Activated CD4-positive, alpha-beta T cell treated with anti-CD3 and anti-CD28 coated beads, Interleukin-2, amount 50 U/mL, for 24 hours (primary cell): ENCODE data around the gene PAM.
A peak's percentile ranks its signal among the peaks of the same experiment; 100 is the strongest.

ENCODE experiments used
- DNase-seq, 2 donors: peaks; one replicate each; pipeline ENCODE4 v3.0.0-alpha.2; 2020; ENCODE audit warnings: low read depth in 1 of 2, low spot score in 1 of 2

Gene PAM

DNA sequence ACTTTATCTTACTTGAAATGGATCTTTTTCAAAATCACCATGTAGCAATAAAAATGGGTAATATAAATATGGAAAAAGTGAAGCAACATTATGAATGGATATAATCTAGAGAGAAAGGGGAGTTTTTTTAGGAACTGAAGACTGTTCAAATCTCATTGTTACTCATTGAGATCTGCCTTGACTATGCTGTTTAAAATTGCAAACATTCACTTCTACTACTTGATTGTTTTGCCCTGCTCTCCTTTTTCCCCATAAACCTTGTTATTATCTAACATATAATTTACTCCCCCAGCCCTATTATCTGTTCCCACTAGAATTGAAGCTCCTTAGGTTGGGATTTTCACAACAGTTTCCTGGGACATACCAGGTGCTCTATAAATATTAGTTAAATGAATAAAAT lies 22.0 kb downstream of the PAM start:
- no peak for DNase-seq

DNA sequence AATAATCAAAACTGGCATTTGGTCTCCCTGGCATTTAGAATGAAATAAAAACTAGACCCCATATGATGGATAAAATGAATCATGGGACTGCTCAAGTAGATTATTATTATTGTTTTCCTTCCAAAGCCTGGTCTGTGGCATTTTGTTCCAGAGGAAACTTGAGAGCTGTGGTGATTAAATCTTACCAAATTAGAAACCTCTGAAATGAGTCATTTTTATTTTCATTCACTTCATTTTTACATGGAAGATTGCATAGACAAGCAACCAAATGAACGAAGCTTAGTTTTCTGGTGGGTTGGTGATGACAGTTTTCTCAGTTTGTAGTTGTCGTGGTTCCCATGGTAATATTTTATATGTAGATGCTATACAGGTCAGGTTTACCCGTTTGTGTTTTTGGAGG lies 23.4 kb downstream of the PAM start:
- peak in 1 of 2 donors; percentile 33 for DNase-seq

DNA sequence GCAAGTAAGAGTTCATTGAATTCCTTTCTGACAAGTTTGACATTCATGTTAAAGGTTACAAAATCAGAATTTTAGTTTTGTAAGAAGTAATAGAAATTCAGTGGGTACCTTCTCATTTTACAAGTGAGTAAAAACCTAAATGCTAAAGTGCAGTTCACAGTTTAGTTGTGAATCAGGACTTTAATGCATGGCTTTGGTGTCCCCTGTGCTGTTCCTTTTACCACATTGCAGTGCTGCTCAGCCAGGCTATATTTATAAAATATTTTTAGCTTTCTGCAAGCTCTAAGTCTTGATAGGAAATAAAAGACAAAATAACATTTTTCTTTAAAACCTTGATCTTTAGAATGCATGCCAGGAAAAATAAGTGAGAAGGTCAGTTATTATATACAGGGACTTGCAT lies 26.3 kb downstream of the PAM start:
- no peak for DNase-seq

DNA sequence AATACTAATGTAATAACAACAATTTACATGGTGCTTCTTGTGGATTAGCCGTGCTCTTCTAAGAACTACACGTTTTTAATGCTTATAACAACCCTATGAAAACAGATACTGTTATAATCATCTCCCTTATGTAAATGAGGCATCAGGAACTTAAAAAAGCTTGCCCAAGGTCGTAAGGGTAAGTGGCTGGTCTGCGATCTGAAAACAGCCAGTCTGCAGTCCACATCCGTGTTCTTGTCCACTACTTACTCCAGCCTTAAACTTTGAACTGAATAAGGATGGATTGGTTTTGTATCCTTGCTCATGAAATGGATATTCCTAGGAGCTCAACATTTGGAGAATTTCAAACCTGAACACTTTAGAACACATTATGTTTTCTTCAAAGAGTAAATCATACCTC lies 26.7 kb downstream of the PAM start:
- no peak for DNase-seq

DNA sequence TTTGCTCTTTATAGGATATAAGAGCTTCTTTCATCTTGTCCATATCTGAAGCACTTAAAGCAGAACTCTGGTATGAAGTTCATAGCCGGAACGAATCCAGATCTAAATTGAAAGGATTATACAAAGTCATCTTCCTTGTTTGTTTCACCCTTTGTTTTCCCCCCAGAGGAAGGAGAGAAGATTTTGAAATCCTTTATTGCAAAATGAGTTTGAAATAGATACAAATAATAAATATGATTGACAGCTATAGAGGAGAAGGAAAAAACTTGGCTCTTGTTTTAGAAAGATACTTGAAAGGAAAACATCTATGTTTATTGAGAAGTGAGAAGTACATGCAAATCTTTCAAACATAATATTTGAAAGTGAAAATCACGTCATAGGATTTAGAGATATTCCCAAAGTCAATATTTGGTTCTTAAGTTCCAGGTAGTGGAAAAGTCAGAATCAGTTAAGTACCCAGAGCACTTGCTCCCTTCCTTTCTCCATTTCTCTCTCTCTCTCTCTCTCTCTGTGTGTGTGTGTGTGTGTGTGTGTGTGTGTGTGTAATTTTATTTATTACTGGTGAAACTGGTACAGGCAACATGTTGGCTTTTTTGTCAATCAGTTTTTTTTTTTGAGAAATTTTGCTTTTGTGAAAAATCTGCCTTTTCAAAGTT lies 27.2 kb downstream of the PAM start:
- DNase-seq, result no peak

DNA sequence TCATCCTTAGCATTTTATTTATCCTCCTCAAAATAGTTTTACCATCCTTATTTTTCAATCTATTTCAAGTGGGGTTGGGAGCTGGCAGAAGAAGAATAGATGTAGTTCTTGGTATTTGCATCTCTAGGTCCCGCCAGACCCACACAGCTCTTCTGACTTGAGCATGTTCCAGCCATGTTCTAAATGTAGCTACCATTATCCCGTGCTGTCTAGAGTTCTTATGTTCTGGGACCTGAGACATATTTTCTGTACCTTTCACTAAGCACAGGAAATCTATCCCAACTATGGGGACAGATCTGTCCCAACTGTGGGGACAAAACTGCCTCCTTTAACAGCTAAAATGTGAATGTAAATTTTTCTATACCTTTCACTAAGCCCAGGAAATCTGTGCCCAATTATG lies 32.0 kb downstream of the PAM start:
- no peak for DNase-seq

DNA sequence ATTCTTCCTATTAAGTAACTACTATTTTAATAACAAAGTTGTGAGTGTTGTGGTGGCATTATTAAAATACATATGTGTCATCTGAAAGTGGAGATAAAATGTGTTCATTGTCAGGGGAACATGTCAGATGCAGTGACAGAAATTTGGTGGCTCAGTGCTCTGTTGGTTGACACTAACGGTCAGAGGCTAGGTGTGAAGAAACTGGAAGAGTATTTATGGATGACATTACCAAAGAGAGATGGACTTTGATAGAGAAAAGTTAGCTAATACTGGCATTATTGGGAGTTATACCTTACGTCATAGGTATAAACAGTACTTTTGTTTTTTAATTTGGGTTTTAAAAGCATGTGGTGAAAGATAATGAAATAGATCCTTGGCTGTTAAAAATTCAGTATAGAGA lies 33.7 kb downstream of the PAM start:
- no peak for DNase-seq

DNA sequence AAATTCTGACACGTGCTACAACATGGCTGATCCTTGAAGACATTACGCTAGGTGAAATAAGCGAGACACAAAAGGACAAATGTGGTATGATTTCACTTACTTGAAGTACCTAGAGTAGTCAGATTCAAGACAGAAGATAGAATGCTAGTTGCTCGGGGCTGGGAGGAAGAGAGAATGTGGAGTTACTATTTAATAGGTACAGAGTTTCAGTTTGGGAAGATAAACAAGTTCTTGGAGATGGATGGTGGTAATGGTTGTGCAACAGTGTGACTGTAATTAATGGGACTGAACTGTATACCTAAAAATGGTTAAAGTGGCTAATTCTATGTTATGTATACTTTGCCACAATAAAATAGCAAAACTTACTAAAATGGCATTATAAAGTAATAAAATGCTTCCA lies 34.4 kb downstream of the PAM start:
- DNase-seq, result no peak

DNA sequence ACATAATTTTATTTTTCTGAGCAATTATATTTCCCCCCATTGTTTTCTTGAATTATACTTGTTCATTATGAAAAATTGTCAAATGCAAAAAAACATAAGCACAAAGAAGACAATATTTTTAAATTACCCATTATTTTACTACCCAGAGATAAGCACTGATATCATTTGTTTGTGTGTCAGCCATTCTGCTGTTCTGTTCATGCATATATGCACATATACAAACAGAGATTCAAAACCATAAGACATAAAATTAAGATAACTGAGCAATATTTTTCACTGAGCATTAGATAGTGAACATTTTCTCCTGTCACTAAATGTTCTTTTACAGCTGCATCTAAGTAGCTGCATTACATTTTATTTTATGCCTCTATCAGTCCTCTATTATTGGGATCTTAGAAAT lies 35.6 kb downstream of the PAM start:
- DNase-seq, result no peak

DNA sequence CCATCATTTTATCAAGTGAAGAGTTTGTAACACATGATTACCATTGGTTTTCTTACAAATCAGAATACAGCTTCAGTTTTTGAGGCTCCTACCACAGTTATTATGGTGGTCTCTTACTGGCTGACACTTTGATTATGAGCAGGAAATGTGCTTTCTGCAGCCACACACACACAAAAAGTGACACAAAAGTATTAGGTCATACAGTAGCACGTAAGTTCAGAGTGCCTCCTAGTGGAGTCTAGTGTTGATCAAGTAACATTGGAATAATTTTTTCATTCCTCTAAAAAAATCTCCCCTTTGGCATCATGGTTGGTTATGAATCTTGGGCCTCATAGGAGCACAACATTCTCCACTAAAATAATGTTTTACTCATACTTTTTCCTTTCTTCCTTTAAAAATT lies 37.6 kb downstream of the PAM start:
- no peak for DNase-seq

DNA sequence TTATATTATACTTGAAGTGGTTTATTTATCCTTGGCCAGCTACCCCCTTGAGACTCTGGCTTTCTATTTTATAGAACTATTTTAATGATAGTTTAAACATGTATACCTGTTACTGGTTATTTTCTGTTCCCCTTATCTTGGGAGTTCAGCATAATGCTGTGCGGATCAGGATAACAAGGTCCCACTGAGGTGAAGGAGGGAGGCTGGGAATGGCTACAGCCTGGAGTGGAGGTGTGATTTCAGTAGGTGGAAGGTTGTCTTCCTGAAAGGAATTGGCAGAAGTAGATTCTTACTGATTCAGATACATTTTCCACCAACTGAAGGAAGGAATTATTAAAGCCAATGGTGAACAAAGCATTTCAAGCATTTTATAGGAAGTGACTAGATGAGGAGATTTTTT lies 38.9 kb downstream of the PAM start:
- no peak for DNase-seq

DNA sequence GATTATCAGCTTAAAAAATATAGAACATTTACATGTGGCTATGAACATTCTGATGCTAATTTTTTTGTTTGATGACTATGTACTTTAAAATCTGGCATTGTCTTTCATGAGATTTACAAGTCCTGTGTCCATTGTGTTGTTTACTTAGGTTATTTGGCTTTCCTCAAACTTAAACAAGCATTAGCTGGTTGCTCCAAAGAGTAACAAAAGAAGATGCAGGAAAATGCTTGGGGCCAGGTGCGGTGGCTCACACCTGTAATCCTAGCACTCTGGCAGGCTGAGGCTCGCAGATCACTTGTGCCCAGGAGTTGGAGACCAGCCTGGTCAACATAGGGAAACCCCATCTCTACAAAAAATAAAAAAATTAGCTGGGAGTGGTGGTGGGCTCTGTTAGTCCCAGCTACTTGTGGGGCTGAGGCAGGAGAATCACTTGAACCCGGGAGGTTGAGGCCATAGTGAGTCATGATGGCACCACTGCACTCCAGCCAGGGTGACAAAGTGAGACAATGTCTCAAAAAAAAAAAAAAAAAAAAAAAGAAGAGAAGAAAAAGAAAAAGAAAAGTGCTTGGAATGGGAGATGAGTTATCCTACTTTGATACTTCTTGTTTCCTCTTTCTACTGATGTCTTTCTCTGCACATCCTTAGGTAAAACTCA lies 39.7 kb downstream of the PAM start:
- DNase-seq, result no peak

DNA sequence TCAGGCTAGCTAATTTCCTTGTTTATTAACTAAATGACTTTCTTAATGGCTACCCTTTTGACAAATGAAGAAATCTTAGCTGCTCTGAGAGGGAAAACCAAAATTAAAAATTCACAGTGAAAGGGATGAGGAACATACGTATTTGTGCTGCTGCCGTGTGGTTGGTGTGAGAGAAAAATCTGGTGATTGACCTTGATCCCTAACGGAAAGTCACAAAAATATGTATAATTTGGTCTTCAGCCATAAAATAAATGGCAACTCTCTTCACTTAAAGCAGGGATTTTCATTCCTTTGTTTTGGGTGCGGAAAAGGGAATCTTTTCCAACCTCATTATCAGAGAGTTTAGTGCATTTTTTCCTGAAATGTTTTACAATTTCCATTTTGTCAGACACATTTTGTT lies 40.4 kb downstream of the PAM start:
- DNase-seq, result no peak

DNA sequence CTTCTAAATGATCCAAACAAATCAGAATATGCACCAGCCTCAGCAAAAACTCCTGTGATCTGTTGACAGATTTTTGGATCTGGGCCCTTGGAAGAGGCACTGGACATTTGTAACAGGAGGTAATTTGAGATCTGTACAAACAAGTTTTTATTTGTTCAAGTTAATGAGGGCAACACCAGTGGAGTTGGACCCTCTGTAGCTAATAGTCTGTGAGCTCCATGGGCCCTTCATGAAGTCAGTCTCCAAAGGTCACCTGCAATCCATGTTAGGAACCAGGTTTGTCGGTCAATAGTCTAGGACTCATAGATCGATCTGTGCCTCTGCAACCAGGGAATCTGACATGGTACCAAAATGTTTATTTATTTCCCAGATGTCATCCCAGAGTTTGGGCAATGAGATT lies 40.9 kb downstream of the PAM start:
- no peak for DNase-seq

DNA sequence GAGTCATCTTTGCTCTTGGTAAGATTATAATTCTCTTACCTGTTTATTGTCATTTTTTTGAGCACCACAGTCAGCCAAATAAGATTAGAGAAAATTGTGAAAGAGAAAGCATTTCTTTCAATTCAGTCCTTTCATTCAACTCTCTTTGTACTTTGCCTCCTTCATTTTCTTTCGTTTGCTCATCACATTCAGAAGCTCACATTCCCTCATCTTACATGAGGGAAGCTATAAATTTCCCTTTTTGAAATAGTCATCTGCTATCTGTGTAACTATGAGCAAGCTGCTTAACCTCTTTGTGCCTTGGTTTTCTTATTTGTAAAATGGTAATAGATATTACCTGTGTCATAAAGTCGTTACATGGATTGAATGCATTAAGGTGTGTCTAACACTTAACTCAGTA lies 41.4 kb downstream of the PAM start:
- no peak for DNase-seq

DNA sequence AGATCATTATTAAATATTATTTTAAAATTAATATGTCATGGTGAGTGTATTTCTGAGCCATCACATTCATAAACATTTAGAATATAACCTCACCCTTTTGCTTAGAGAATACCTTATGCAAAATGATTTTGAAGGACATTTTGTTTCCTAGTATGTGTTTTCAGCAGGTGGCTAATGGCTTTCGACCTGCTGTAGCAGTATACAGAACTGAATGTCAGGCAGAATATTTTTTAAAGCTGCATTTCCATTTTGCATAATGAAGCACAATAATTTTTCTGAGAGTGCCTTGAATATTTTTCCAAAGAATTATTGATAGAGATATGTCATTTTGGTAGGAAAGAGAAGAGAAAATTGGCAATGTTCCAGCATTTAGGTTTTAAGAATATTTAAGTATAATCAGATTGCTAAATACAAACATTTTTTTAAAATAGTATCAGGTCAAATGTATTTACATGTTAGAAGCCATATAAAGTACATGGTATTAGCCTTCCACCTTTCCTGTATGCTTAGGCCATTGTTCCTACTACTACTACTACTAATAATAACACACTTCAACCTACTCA lies 42.3 kb downstream of the PAM start:
- no peak for DNase-seq

DNA sequence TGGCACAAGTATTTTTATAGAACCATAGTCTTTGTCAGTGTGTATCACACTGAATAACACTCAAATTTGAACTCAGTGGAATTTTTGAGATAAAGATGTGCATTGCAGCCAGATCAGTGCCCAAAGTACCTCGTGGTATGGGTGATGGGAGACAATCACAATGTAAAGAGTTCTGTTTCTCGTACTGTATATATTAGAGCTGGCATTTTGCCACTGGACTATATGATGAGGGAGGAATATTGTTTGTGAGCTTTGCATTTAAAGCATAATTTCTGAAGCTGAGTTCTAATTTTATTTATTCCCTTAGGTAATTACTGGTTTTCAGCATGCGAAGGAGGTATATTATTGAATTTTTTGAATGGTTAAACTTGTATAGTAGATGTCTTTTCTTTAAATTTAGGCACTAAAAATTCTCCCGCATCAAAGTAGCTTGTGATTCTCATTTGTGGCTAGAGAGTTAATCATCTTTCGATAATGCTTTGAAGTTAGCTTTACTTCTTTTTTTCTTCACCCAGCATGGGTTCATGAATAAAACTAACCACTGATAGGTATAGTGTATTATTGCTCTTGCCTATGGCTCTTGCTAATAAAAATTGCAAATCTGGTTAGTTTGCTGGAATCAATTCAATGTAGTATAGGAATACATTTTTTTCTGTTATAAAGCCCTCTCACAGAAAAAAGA lies 43.1 kb downstream of the PAM start:
- DNase-seq, result no peak

DNA sequence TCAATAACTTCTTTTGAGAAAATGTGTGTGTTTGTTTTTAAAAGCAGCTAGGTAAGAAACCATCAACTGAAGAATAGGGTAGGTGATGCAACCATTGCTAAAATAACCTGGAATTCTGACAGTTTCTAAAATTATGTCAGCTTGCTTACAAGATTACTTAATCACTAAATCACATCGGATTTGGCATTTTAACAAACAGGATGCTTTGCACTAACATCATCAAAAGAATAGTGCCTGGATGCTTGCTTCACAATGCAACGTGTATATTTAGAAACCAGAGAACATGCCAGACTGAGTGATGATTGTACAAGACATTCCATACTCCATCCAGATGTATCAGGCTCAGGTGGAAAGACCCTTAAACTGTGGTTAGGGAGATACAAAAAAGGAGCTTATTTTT lies 43.9 kb downstream of the PAM start:
- DNase-seq, result no peak

DNA sequence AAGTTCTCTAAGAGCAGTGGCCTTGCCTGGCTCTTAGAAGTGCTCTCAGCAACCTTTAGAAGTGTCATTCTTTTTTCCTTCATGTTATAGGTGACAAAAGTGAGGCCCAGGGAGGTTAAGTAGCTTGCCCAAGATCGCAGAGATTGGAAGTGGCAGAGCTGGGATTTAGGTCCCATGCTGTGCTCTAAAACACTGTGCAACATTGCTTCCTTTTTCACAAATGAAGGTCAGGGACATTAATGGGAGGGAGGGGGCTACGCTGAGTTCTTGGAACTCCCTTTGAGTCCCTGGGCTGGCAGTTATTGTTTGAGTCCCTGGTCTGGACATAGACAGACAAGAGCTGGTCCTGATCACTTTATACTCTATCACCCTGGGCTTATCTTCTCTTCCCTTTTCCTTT lies 45.3 kb downstream of the PAM start:
- no peak for DNase-seq

DNA sequence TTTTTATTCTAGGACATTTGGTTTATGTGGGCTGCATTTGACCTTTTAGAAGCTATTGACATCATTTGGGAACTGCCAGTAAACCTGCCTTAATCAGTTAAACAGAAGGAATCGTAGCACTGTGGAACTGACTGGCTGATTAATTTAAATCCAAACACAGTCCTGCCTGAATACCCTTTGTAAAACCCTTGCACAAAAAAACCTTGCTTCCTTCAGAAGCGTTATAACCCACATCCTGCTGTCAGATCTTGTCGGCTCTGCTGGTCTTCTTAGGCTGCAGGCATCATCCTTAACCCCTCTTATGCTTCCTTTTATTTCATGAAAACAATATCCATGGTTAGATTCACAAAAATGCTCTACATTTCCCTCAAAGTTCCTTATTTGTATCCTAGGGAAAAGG lies 46.3 kb downstream of the PAM start:
- no peak for DNase-seq

DNA sequence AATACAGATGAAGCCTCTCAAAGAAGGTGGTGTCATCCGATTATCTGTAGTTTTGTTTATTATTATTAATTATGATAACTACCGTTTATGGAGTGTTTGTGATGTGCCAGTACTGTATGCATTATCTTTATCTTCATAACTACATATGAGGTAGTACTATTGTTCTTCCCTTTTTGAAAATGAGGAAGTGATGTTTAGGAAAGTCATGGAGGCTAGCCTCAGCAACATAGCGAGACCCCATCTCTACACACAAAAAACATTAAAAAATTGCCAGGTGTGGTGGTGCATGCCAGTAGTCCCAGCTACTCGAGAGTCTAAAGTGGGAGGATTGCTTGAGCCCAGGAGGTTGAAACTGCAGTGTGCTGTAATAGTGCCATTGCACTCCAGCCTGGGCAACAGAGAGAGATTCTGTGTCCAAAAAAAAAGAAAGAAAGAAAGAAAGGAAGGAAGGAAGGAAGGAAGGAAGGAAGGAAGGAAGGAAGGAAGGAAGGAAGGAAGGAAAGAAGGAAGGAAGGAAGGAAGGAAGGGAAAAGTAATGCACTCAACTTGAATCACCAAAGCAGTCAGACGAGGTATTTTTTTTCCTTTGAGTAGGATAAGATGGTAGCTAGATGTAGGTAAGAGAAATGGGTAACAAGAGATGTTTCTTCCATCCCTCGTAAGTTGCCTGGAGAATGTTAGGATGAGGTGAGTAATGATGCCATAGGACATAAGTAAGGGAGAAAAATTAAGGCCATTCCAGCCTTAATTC lies 47.8 kb downstream of the PAM start:
- DNase-seq, result no peak
